NCI-H1694 treated with DMSO at 0.1 percent for 48 hours (cell line): Measurements from ENCODE around the gene RRAD.
A peak's percentile ranks its signal among the peaks of the same experiment; 100 is the strongest.

Experiments
- DNase-seq: peaks from one replicate; lab custom pipeline; 2025; lab: John Stamatoyannopoulos, UW

The RRAD gene

DNA sequence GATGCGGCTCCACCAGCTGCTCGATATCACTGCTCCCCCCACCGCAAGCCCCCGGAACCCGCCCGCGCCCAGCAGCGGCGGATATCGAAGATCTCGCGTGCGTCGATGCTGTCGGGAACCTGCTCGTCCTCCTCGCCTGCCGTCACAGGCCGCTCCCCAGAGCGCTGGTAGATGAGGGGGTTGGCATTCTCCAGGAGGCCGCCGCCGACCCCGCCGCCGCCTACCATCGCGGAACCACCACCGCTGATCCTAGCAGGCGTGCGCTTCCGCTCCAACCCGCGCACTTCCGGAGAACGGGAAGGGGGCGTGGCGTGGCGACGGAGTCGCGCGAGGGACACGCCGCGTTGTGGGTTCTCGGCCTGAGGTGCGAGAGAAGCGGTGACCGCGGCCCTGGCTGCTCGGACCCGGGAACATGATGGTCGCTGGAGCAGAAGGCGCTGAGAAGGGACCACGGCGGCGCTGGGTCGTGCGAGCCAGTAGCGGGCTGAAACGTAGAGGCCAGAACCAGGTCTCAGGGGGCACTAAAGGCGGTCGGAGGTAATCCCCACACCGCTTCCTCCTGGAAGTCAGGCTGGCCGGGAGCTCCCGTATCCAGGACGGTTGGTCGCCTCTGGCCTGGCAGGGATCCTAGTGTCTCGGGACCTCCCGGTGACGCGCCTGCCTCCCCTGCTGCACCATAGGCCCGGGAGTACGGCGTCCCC, 9.0 kb upstream of the RRAD start, which contains the start of gene CIAO2B:
Gene CIAO2B, minus strand, starts transcription at position 265 of the 701 bp plus-strand sequence. Its CDS starts 38 bp downstream, at position 227.
- peak; percentile 26 for DNase-seq

DNA sequence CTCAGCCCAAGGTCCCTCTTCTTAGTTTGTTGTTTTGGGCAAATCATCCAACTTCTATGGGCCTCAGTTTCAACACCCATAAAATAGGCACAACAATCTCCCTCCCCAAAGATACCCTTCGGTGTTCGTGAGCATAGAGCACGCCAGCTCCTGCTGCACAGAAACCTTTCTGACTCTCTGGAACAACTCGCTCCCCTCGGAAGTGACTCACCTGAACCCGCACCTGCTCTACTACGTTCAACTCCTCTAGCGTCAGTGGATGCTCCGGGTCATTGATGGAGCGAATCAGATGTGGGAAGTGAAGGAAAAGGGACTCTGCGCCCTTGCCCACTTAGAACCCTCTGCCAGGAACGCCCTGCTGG, 8.4 kb upstream of the RRAD start:
- no peak for DNase-seq

DNA sequence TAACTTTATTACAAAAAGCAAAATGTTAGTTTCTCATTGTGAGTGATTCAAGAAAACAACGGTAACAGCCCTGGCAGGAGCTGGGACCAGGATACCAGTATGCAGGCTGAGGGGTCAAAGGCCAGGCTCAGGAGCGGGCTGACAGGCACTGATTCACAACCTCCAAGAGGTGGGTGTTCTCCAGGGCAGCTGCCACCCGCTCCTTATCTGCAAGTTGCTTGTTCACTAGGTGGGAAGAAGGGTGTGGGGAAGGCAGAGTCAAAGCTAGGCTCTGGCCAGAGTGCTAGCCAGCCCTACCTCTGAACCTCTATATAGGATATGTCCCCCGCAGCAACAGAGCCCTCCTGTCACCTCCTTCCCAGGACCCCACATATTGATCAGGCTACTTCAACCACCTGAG, 6.7 kb upstream of the RRAD start:
- DNase-seq = no peak

DNA sequence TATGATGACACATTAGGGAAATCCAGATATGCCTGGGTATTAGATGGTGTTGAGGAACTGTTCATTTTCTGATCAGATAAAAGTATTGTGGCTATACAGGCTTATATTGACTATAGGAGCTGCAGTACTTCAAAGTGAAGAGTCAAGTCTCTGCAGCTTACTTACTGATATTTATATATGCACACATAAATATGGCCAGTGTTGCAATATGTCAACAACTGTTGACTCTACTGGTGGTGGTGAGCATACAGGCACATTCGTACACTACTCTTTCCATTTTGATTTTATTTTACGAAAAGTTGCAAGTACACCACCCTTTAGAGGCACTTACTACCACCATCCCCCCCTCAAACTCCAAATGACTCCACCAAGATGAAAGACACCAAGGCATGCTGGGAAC, 6.3 kb upstream of the RRAD start:
- DNase-seq = no peak

DNA sequence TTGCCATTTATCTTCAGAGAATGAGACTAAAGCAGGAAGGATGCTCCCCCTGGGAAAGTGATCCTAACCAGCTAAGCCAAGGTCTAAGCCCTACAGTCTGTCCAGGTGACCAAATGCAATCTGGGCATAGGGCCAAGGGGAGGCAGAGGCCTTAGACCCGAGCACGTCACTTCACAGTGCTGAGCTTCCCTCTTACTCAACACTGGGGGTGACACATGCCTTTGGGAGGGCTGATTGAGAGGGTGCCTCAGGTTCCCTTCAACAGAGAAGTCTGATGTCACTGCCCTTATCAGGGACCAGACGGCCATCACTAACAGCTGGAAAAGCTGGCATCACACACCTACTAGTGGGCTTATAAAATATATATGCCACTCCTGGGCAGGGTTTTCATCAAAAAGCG, 4.9 kb upstream of the RRAD start:
- no peak for DNase-seq

DNA sequence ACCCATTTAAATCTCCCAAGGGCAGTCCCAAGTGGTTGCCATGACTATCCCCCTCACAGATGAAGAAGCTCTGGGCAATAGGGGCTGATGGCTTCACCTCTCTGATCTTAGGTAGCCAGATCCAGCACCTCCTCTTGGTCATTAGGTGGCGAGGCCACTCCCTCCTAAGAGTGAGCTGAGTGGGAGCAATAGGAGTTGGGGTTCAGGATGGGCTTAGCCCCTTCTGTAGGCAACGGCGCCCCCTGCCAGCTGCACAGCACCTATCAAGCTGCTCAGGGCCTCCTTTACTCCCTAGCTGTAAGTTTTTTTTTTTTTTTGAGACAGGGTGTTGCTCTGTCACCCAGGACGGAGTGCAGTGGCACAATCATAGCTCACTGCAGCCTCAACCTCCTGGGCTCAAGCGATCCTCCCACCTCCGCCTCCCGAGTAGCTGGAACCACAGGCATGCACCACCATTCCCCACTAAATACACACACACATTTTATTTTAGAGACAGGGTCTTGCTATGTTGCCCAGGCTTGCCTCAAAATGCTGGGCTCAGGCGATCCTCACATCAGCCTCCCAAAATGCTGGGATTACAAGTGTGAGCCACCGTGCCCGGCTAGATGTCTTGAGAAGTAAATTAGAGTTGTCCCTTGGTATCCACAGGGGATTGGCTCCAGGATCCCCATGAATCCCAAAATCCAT, 3.5 kb upstream of the RRAD start:
- DNase-seq = peak; percentile 8

DNA sequence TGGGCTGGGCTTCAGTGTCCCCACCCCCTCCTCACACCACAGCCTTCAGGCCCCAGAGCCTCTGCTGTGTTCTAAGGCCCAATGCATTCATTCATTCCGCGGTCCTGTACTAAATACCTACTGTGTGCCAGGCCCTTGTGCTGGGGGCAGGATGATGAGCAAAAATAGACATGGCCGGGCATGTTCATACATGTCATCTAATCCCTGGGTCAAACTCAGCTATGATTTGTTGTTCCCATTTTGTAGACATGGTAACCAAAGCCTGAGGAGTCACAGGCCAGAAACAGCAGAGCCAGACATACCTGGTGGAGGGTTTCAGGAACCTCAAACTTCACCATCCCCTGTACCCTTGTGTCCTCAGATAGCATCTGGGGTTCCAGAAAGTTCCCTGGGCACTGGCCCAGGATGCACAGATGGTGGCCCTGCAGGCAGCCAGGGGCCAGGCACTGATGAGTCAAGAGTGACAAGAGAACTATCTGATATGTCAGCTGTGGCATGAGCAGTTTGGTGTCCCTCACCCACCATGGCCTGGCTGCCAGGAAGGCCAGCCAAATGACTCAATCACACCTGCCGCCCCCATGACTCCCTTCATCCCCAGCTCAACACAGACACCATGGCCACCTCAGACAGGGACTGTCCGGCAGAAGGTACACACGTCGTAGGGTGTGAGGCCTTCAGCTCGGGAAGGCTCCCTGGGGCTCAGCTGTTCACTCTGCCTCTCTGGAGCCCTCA, 2.7 kb upstream of the RRAD start:
- DNase-seq = no peak

DNA sequence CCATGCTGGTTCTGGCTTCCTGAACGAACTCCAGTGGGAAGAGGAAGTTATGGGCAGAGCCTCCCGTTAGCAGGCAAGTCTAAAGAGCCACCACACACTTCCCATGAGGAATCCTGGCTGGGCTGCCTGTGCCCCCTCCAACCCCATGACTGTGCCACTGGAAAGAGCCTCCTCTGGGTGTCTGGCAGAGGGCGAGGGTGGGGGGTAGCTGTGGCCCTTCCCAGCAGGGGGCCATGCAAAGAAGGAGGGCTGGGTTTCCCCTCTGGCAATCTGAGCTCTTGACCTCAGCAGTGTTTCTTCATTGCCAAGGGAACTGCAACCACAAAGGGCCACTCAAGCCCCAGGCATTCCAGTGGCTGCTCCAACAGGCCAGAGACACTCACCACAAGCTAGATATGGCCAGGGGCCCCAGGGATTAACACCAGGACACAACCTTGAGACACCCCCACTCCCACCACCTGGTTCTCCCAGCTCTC, 1.7 kb upstream of the RRAD start:
- no peak for DNase-seq

DNA sequence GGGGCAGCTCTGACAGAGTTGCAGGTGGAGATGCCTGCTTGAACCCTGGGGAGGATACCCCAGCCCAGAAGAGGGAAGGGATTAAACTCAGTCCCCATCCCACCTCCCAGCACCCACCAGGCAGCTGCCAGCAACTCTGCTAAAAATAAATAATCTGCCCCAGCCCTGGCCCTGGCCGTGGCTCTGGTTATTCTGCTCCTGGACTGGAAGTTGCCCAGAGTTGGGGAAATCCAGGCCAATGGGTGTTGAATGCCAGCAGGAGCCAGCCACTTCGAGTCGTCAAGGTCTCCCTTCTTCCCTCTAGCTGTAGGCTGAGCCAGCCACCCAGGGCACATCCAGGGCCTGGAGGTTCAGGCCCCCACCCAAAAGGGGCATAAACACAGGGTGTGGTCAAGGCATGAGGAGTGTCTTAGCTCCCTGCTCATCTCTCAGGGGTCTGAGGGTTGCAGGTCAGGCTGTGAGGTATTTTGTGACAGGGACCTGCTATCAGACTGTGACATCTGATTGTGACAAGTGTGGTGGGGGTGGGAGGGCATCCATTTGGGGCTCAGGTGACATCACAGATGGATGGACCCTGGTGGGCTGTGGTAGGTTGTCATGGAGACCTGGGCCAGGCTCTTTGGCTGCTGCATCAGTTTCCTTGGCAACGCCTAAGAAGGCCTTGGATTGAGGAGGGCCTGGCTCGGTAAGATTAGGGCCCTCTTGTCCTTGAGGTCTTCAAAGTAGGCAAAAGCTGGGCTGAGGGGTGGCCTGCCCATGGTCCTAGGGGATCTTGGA, 1.0 kb upstream of the RRAD start:
- no peak for DNase-seq

DNA sequence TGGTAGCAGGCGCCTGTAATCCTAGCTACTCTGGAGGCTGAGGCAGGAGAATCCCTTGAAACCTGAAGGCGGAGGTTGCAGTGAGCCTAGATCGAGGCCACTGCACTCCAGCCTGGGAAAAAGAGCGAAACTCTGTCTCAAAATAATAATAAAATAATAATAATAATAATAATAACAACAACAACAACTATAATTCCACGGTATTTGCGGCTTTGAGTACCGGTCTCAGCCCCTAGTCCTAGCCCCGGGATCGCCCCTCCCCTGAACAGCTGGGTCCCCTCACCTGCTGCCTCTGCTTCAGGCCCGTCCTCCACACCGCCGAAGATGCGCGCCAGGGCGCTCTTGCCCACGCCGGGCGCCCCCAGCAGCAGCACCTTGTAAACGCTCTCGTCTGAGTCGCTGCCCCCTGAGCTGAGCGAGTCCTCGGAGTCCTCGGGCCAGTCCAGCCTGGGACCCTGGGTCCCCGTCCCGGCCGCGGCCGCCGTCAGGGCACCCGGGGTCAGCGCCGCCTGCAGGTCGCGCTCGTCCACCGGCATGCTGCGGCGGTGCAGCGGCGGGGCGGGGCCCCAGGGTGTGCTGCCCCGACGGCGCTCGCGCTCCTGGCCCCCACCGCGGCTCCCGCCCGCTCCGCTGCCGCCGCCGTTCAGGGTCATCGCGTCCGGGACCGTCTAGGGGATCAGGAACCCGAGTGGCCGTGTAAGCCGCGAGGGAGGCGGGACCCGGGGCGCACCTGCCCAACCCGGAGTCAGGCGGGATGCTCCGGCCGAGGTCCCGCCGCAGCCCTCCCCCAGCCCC, 611 bp downstream of the RRAD start:
- DNase-seq = no peak

DNA sequence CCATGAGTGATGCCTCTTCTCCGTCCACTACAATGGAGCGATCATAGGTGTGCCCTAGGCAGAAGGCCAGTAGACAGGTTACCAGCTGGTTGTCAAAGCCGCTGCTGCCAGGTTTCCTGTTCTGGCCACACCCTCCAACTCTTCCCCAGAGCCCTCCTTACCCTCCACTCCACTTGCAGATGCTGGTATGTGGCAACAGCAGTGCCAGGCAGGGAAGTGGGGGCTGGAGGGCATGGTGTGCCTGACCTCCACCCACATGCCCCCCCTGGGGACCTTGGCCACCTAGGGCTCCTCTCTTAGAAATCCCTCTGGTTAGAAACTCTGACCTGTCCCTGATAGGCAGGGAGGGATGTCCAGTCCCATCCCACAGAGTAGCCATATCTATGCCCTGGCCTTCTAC, 1.5 kb downstream of the RRAD start:
- peak; percentile 33 for DNase-seq

DNA sequence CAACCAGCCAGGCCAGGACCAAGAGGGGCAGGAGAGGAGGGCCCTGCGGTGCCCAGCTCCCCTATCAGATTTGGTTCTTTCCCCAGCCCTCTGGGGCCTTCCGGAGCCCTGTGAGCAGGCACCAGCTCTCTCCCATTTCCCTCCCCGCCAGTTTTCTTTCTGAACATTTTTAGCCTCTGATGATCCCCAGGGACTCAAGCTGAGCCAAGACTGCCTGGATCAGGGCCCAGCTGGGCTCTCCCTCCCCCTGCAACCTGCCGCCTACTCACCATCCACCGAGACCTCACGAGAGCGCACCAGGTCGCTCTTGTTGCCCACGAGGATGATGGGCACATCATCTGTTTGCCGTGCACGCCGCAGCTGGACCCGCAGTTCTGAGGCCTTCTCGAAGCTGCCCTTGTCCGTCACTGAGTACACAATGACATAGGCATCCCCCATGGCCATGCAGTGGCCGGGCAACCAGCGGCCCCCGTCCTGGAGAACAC, 2.0 kb downstream of the RRAD start:
- DNase-seq = peak; percentile 81

DNA sequence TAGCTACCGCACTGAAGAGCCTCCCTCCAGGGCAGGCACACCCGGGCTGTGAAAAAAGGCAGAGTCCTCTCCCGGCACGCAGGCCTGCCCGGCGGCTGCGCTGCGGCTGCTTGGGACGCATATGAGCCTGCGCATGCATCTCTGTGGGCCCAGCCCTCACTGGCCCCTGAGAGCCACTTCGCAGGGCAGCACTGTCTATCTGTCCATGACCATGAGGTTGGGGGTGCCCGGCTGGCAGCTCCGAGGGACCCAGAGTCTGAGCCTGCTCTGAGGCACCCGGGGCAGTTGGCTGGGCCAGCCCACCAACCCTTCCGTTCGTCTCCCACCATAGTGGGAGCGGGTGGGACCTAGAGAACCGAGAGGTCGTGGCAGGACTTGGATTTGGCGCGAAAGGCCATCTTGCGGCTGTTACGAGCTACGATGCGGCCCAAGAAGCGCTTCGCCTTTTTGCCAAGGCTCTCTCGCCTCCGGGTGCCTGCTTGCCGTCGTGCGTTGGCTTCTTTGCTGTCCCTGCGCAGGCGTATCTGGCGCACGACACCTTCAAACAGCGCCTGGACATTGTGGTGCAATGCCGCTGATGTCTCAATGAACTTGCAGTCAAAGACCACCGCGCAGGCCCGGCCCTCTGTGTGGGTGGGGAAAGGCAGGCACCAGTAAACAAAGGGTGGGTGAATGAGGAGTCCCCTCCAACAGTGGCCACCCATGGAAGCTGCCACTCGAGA, 3.4 kb downstream of the RRAD start:
- DNase-seq = no peak

DNA sequence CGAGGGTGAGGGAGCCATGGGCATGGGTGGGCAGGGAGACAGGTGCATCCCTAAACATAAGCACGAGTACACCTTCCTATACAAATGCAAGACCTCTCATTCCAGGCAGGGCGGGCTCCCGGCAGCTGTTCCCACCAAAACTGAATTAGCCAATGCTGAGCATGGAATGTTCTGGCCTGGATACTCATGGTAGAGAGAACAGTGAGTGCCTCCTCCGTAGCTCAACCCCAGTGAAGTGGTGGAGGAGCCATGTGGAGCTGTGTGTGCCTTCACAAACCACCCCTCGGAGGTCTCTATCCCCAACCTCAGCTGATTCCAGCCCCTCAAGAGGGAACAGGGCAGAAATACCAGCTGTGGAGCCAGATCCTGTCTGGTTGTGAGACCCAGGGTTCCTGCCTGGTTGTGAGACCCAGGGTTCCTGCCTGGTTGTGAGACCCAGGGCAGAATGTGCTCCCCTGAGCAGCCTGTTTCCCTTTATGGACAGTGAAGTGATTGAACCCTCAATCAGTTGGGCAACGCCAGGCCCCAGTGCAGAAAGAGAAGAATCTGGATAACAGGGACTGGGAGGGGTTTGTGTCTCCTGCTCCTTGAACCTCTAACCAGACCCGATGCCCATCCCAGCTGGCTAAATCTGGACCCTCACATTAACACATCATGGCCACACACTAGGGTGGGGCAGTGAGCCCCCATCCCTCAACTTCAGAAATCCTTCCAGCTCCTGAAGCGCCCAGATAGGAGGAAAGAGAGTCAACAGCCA, 4.2 kb downstream of the RRAD start:
- no peak for DNase-seq

DNA sequence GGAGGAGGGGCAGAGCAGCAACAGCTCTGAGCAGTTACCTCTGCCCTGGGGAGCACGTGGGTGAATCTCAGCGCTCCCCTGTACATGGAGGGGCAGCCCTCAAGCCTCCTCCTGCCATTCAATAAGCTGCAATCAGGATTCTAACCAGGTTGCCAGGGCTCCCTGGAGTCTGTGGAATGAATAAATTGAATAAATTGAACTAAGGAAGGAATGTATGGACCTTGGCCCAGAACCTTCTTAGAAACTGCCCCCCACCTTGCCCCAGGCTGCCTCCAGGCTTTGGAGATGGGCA, 5.1 kb downstream of the RRAD start:
- no peak for DNase-seq

DNA sequence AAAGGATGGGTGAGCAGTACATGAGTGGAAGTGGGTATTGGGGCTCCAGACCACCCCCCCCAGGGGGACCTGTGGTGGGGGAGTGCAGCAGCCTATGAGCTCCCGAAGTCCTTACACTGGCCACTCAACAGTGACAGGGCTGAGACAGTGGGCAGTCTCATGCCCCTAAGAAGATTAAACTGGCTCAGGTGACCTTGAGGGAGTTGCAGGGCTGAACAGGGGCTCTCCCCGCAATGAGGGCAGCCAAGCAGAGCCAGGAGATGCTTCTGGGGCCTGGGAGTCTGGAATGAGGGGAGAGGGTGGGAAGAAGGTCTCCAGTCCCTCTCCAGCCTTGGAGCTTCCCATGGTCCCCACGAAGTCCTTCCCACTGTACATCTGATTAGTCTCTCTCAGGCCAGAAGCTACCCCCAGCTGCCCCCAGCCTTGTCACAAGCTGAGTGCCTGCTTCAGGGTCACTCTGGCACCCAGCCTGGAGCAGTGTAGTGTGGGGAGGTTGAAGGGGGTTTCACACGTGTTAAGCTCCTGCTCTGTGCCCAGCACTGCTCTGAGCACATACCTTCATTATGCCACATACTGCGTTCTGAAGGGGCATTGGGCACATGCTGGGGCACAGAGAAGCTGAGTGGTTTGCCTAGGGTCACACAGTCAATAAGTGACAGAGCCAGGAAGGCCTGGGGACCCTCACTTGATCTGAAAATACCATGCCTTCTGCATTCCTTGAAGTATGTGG, 5.6 kb downstream of the RRAD start:
- no peak for DNase-seq

DNA sequence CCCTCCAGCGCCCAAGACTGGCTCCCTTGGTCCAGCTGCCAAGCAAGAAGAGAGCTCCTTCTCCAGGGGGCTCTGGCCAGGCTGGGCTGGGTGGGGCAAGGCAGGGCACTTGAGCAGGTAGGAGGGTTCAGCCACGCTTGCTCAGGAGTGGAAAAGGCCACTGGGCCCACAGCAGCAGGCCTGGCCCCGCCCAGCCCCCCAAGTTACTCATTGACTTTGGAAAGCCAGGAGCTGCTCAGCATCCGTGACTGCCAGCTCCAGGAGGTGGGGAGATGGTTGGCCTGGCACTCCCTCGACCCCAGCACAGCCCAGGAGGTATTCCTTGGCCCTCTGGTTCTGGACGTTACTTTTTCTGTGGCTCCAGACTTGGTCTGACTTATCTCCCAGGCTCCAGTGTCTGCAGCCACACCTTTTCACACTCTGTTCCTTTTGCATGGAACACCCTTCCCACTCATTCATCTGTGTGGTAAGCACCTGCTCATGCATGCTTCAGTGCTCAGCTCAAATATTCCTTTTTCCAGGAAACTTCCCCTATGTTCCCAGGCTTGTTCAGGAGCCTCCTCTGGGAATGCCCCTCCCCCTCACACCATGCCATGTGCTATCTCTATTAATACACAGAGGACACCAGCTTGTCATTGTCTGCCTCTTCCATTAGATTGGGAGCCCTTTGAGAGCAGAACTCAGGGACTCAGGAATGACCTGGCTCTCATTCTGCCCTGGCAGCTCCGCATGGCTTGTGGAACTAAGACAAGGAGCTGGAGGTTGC, 6.3 kb downstream of the RRAD start, which contains the start of gene CDH16:
Gene CDH16, minus strand, starts transcription at position 83 of the 766 bp plus-strand sequence. CDS start 820 bp downstream, outside the sequence.
- DNase-seq = no peak

DNA sequence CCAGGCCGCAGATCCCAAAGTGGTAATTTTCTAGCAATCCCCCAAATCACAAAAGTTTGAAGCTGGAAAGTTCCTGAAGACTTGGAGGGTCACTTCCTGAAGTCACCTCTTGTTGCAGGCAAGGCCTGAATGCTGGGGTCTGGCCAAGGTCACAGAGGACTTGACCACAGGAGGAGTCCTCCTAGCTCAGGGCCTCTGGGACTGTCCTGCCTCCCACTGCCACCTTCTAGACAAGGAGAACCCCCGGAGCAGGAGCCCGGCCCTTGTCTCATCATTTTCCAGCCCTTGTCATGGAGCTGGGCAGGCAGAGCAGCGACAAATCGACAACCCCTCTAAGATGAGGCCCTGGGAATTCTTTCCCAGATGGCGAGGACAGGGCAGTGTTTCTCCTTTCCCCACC, 7.0 kb downstream of the RRAD start:
- DNase-seq = no peak
